NCI-H2227 treated with DMSO at 0.1 percent for 48 hours (cell line): ENCODE results near the gene CEPT1.
"Not testable (repeated sequence)": the region's sequence is repeated elsewhere in the genome, so short reads cannot be mapped to it uniquely, and the experiment has no call there.

Source experiments
- DNase-seq: peaks from one replicate; lab custom pipeline; 2025; lab: John Stamatoyannopoulos, UW

Gene CEPT1

DNA sequence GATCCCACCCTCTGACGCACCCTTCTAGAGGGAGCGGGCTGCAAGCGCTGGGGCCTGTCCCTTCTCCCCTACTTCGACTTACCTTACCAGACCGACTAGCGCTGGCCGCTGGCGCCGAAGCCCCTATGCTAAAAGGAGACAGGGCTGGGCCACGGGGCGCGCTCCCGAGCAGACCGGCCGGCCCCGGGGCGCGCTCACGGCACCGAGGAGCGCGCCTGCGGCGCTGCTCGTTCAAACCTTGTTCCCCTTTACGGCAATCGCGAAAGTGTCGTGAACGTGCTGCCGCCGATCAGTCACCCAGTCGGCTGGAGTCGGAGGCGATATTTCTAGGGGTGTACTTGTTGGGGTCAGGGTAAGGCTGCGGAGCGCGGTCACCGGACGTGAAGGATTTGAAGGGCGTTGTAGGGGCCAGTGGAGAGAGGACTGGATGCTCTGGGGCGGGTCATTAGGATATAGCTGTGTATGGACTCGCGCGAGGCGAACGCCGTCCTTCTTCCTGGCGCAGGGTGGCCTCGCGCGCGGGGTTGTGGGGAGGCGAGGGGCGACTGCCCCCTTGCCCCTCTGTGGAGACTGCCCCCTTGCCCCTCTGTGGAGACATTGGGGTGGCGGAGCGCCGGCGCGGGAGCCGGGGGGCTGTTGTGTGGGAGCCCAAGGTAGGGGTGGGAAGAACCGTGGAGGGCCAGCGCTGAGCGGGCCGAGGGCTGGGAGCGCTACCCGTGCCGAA lies at the start of gene CEPT1, which contains the start of gene DRAM2:
TSS of gene CEPT1 (plus strand) at position 268 of the 724 bp plus-strand sequence. CDS start 7,492 bp downstream, outside the sequence.
TSS of gene DRAM2 (minus strand) at position 138 of the 724 bp plus-strand sequence. CDS start 8,539 bp downstream, outside the sequence.
- DNase-seq: peak; percentile 92

DNA sequence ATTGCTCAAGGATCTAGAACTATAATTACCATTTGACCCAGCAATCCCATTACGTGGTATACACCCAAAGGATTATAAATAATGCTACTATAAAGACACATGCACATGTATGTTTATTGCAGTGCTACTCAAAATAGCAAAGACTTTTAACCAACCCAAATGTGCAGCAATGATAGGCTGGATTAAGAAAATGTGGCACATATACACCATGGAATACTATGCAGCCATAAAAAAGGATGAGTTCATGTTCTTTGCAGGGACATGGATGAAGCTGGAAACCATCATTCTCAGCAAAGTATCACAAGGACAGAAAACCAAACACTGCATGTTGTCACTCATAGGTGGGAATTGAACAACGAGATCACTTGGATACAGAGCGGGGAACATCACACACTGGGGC lies 44.6 kb upstream of the CEPT1 start:
- DNase-seq: not testable (repeated sequence)

DNA sequence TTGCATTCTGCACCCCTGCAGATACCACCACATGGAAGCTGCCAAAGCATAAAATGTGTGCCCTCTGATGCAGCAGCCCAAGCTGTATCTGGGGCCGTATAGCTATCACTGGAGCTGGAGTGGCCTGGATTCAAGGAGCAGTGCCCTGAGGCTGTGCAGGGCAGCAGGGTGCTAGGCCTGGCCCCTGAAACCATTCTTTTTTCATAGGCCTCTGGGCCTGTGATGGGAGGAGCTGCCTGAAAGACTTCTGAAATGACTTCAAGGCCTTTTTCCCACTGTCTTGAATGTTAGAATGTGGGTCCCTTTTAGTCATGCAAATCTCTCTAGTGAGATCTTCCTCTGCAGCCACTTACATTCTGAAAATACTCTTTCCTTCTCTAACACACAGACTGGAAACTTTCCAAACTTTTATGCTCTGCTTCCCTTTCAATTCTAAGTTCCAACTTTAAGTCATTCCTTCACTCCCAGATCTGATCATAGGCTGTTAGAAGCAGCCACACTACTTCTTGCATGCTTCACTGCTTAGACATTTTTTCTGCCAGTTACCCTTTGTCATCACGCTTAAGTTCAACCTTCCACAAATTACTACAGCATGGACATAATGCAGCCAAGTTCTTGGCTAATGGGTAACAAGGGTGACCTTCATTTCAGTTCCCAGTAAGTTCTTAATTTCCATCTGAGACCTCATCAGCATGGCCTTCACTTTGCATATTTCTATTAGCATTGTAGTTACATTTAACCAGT lies 42.5 kb upstream of the CEPT1 start:
- no peak for DNase-seq

DNA sequence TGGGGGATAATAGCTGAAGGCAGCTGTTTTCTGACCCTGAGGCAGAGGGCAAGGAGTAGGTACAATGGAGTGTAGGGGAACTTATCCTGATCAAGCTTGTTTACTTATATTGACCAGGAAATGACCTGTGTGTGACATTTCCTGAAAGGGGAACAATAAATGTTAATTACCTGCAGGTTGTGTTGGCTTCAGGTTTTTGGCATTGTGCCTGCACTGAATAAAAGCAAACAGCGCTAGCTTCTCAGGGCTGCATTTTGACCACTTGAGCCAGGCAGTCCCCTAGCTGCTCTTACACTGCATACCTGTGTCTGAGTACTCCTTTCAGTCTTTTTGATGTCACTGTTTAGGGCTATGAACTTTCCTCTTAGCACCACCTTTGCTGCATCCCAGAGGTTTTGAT lies 40.7 kb upstream of the CEPT1 start:
- no peak for DNase-seq

DNA sequence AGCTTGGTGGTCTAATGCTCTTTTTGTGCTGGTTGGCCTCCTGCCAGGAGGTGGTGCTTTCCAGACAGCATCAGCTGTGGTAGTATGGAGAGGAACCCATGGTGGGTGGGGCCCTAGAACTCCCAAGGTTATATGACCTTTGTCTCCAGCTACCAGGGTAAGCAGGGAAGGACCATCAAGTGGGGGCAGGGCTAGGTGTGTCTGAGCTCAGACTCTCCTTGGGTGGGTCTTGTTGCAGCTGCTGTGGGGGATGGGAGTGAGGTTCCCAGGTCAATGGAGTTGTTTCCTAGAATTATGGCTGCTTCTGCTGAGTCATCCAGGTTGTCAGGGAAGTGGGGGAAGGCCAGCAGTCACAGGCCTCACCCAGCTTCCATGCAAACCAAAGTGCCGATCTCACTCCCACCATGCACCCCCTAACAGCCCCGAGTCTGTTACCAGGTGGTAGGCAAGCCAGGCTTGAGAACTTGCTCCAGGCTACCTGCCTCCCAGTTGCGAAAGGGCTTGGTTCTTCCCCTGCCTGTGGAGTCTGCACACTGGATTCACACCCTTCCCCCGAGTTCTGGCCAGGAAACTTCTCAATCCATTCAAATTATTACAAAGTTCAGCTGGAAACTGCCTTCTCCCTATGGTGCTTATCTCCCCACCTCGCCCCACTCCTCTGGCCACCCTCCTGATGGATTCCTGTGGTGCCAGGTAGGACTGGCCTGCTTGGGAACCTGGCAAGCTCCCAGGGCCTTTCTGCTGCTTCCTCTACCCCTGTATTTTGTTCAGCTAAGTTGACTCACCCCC lies 38.0 kb upstream of the CEPT1 start:
- DNase-seq: no peak

DNA sequence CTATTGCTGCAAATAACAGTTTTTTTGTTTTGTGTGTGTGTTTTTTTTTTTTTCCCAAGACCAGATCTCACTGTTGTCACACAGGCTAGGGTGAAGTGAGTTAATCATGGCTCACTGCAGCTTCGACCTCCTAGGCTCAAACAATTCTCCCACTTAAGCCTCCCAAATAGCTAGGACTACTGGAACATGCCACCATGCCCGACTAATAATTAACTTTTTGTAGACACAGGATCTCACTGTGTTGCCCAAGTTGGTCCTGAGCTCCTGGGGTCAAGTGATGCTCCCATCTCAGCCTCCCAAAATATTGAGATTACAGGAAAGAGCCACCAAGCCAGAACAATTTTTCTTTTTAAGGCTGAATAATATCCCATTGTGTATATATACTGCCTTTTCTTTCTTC lies 35.0 kb upstream of the CEPT1 start:
- DNase-seq: no peak

DNA sequence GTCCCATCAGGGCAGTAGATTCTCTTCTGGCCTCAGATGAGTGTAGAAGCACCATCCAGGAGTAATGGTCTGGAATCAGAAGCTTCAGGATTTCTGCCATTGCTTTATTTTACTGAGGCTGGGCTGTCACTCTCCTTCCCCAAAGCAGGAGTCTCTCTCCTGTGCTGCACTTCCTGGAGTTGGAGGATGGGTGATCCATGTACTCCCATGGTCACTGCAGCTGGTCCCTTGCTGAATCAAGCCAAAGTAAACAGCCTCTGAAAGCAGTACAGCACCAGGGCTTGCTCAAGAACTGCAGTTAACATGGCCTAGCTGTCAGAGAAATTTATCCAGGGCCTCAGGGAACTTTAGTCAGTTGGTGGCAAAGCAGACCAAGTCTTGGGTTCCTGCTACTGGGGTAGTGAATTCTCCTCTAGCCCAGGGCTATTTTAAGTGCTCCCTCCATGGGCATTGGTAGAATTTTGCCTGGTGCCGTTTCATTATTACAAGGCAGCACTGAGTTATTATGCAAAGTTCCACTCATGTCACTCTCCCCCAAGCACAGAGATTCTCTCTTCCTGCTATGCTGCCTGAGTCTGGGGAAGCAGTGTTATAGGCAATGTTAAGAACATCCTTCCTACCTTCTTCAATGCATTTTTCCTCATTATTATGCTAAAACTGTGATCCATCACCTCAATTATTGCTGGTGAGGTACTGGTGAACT lies 29.7 kb upstream of the CEPT1 start:
- DNase-seq: no peak

DNA sequence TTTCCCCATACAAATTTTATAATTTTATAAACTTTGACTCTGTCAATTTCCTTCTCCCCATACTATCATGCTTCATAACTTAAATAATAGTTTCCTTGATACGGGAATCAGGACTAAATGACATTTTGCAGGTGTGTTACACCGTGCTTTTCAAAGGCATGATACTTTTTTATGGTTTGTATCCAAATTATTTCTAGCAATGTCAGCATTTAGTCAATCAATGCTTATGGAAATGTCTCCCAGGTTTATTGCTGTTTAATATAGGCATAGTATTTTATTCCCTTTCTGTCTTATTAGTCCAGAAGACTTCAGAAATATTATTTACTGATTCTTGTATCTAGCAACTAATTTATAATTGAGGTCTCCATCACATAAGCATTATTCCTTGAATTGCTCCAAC lies 23.5 kb upstream of the CEPT1 start:
- DNase-seq: no peak

DNA sequence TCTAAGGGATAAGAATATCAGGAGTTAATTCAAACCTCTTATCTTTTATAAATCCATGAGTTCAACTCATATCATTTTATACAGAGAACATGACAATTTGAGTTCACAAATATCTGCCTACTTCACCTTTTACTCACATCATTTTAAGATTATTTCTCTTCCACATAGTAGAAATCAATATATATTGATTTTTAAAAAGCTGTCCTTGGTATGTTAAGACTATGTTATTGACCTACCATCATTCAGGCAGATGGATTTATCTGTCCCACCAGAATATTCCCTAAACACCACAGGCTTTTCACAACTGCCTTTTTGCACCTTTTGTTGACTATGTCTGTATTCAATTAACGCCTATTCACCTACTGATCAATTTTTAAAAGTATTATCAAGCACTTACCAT lies 13.7 kb upstream of the CEPT1 start:
- DNase-seq: no peak

DNA sequence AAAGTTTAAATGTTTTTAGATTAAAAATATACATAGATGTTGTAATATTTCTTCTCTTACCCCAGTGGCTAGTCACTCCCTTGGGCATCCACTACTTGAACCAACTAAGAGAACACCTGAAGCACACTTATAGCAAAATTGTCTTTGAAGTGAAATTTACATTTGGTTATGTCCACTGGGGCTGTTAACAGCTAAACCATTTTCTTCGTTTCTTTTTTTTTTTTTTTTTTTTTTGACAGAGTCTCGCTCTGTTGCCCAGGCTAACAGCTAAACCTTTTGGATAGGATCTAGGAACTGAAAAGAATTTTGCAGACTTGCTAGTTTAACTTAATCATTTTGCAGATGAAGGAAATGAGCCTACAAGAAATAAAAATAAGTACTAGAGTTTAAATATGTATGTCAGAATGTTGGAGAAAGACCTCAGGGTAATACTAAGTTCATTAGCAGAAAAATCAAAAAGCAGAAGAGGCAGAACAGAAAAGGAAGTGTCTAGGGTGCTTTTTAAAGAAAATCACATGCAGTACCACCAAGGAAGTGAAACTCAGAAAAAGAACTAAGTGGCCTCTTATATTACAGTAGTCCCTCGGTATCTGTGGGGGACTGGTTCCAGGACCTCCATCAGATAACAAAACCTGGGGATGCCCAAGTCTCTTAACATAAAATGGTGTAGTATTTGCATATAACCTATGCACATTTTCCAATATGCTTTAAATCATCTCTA lies 11.9 kb upstream of the CEPT1 start:
- no peak for DNase-seq

DNA sequence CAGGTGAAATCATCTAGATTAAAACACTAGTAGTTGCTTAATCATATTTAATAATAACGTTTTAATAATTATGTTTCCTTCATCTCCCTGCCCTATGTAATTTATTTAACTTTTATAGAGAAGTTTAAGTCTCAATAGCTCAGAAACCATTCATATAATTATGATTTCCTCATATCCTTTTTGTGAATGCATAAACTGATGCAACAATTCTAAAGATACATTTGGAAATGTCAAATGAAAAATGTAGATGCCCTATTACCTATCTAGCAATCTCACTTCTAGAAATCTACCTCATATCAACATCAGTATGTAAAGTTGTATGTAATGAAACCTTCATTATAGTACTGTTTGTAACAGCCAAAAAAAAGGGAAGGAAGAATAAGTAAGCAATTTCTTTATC lies 10.6 kb upstream of the CEPT1 start:
- DNase-seq: no peak

DNA sequence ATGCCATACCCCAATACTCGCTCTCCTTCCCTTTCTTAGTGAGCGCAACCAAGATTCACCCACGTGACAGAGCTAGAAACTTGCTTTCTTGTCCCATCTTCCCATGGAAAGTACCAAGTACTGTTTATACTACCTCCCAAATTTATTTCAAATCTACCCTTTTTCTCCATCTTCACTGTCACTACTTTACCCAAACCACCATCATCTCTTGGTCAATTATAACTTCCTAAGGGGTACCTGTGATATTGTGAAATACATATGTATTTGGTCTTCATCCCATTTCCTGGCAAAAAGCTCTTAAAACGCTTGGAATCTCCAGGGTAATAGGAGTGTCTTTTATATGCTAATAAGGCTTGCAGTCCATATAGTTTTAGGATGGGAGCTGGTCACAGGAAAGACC lies 8.3 kb upstream of the CEPT1 start:
- no peak for DNase-seq

DNA sequence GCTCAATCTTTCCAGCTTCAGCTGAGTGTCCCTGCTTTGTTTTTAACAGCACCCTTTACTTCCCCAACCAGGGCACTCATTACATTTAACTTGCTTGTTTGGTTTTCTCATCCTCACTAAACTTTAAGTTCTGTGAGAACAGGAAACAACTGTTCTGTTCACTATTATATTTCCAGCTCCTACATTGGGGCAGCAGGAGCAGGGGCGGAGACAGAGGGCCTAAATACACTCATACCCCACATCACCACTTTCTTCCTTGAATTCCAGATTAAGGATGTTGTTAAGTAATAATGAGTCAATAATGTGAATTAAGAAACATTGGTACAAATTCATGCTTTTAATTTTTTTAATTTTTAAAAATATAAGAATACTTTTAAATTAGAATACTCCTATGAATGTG lies 6.2 kb upstream of the CEPT1 start:
- no peak for DNase-seq

DNA sequence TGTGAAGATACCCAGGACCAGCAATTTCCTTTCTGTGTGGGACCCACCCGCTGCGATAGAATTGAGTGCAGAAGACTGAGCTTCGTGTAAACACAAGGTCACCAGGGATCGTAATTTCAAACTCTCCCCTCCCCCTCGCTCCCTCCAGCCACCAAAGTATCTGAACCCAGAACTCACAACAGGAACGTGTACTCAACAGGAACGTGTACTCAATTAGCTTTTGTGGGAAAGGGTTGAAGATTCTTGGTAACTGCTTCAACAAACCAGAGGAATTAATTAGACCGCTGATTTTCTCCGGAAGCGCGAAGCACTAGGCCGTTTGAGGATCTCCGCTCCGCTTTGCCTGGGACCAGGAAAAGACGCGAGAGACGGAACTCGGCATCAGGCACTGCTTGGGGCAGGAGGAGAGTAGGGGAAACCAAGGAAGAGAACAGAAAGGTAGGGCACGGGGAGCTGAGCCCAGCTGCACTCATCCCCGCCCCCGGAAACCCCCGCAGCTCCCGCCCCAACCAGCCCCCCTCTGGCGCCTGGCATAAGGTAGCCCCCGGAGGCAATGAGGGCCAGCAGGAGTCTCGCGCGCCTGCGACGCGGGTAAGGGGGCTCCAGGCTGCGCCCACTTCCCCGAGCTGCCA lies 583 bp upstream of the CEPT1 start:
- DNase-seq: peak; percentile 78

DNA sequence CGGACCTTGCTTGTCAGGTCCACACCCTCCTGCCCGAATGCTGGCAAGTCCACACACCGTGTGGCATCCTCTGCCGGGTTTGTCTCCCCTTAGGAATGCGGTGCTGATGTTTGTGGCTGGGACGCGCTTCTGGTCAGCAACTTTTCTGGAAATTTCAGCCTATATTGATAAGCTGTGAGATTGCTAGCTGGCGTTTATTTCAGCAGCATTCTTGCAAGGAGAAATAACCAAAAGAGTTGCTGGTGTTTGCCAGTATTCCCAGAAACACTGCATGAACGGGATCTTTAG lies 601 bp downstream of the CEPT1 start:
- no peak for DNase-seq

DNA sequence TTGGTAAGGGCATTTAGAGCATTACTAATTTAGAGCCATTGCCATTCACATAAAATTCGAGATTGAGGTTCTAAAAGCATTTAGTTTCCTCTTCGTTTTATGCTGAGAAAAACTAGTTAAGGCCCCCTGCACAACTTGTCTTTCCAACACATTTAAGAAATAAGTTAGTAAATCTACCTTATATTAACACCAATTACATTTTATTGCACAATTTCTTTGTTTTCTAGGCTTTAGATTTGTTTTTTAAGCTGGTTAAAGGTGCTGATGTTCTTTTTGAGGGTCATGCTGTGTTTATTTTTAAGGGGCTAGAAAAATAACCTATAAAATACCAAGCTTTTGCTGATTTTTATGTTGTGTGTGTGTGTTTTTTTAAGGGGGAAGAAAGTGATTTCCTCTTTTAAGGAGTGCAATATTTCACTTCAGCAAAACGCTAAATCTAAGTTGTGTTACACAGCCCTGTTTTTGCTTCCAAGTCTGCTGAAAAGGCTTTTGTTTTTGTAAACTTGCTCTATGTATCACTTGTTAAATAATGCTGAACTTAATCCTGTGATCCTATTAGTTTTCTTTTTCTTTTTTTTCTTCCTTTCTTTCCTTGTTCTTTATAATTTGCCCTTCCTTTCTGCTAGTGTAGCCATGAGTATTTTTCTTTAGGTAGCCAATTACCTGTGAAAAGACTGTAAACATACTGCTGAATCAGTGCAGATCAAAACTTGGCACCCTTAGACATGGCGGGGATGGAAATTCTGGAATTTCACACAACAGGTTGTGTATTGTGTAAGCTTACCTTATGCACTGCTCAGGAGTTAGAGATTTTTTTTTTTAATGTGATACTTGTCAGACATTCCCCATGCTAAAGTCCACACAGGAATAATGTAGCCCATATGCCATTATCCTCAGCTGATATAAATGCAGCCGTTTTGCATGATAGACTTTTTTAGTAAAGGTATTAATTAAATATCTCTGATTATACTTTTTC lies 1.5 kb downstream of the CEPT1 start:
- no peak for DNase-seq

DNA sequence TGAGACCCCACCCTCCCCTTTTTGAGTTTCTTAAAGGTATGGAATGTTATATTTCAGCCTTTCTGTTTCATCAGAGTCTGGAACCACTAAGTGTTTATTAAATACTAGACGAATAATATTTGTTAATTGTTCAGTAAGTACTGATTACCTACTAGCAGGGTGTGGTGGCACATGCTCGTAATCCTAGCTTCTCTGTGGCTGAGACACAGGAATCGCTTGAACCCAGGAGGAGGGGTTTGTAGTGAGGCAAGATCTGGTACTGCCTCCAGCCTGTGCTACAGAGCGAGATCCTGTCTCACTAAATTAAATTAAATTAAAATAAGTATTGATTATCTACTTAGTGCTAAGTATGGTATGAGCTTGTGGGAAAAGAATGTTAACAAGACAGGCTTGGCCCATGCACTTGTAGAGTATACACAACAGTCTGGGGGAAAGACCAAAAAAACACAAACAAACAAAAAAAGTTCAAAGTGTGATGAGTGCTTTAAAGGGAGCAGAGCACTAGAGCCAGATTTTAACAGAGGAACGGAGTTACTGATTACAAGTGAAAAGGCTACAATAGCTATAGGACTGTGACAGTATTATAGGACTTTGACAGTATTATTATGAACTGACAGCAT lies 2.4 kb downstream of the CEPT1 start:
- no peak for DNase-seq

DNA sequence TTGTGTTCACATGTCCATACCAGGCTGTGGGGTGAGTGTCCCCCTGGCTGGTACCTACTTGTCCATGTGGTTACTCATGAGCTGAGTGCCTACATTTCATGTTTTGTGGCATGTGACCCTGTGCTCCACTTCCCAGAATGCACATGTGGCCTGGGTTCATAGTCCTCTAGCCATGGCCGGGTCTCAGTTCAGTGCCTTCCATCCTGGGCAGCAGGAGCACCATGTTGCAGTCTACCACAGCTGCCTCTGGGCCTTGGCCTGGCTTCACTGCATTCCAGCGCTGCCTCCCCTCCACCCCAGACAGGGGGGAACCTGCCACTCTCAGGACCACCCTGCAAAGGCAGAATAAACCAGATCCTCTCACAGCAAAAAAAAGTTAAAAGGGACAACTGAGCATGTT lies 5.5 kb downstream of the CEPT1 start:
- no peak for DNase-seq

DNA sequence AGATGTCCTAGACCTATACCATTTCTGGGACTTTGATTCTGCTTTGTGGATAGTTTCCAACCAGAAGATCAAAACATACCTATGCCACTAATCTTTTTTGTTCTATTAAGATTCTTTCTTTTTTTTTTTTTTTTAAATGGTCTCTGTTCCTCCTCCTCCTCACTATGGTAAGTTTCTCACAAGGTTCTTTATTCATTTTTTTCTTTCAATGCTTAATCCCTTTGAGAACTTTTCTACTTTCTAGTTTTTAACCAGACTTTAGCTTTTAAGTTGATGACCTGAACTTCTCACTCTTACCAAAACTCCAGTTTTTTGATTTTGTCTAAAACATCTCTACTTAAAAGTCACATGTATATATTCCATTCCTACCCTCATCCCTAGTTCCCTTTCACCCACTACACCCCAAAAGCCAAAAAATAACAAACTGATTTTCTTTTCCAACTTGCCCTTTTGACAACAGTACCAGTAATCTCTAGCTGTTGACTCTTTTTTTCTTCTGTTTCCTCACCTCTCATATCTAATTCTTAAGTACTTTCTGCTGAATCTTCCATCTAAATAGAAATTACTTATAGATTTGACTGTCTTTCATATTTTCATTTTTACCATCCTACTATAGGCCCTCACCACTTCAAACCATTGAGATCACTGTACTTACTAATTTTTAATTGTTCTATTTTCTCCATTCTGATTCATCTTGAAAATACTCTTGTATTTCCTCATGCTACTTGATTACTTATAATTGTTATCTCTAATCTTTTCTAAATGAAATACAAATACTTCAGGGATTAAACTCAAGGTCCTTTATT lies 6.1 kb downstream of the CEPT1 start:
- DNase-seq: no peak
